Glomerular visceral epithelial cell (primary cell): ENCODE measurements around the gene RAMAC.
"Not testable (repeated sequence)": the region's sequence is repeated elsewhere in the genome, so short reads cannot be mapped to it uniquely, and the experiment has no call there.

Experiments used
- DNase-seq: peaks from one replicate; pipeline ENCODE4 v3.0.0-alpha.2; 2016; ENCODE audit errors: extremely low spot score

The RAMAC gene

DNA sequence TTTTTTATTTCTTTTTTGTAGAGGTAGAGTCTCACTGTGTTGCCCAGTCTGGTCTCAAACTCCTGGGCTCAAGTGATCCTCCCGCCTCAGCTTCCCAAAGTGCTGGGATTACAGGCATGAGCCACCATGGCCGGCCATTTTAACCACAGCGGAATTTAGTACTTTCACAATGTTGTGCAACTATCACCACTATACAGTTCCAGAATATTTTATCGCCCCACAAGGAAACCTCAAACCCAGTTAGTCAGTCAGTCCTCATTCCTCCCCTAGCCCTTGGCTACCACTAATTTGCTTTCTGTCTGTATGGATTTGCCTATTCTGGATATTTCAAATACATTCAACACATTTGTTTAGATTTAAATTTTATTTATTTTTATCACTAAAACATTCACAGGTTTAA lies 17.9 kb upstream of the RAMAC start:
- DNase-seq, result peak; percentile 38

DNA sequence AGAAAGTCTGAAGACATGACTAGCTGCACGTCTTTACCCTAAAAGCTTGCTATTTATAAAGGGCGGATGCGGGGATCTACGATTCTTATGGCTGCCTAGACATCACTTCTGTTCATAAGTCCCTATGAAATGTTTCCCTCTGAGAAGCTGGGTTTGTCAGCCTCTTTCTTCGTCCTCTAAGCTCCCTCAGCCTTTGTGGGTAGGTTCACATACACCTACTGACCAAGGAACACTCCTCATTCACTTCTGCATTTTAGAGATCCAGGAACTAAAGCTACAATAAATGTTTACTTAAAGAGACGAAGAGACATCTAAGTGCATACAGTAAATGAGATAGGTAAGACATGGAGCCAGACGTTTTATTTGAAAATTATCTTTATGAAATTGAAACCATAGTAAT lies 16.7 kb upstream of the RAMAC start:
- DNase-seq, result no peak

DNA sequence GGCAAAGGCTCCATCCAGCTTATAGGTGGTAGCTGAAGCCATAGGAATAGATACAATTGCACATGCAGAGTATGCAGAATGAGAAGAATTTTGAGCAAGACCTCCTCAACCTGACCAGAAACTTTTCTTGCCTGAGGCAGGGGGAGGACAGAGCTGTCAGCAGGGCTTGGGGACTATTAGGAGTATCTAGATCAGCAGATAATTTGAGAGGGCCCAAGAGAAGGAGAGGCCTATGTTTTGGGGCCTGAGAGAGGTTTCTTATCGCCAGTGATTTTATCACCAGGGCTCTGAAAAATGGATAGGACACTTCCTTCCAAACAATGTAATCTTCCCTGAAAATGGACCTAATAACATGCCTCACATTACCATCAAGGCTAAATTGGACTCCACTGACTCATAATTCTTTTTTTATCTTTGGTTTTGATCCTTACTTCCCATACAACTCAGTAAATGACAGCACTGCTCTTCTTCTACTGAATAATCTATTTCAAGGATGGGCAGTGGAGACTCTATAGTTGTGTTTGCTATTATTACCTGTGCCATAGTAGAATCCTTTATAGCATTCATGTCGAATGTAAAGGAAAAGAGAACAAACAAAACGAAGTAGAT lies 15.8 kb upstream of the RAMAC start:
- DNase-seq, result no peak

DNA sequence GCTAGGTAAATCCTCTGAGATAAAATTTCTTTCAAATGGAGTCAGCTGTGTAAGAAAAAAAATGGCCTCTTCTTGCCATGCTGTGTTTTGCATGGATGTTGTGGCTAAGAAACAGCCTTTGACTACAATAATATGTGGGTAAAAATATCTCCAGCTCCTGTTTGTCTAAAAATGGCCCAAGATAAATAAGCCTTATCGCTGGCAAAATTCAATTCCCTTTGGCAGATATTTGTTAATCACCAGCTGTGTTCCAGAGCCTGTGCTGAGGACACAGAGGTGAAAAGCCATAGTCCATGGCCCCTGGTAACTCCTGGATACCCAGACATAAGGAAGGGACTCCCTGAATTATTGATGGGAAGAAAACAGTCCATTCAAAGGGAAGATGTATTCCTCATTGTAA lies 15.3 kb upstream of the RAMAC start:
- DNase-seq, result no peak

DNA sequence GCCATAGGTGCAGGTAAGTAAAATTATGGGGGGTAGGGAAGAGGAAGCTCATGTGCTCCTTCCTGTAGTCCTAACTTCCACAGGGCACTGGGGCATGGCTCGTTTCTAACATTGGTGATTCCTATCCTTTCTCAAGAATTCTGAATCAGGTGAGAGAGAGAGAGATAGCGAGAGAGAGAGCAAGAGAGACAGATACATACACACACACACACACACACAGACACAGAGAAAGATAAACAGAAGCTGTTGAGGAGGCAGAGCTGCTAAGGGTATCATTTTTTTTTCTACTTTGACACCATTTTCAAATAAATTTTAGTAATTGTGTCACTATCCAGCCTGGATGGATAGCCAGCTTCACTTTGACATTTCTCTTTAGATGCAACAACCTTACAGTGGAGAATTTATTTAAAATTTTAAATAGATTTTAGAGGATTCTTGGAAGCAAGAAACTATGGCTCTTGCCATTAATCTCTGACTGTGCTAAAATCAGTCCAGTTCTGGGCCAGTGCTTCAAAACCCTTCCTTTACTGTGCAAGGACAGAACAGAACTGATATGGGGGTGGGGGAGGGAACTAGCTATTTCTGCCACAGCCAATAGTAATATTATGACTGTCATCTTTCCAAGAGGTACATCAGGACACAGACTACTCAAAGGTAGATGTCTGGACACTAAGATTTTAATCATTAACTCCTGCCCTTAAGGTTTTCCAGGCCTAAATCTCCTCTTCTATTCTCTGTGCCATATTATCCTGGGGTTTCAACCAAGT lies 14.6 kb upstream of the RAMAC start:
- no peak for DNase-seq

DNA sequence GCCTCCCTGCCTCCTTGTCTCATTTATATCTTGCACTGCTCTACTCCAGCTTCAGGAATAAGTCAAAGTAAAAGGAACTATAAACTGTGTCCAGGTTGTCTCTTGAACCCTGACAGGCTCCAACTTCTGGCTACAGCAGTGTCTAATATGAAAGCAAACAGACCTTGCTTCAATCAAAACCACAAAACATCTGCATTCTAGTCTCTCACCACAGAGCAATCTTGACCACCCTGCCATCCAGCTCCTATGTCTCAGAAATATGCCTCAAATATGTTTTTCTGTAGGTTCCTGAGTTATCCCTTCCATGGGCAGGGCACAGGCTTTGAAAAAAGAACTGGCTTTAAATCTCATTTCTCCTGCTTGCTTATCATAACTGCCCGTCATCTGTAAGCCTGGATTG lies 13.0 kb upstream of the RAMAC start:
- DNase-seq, result no peak

DNA sequence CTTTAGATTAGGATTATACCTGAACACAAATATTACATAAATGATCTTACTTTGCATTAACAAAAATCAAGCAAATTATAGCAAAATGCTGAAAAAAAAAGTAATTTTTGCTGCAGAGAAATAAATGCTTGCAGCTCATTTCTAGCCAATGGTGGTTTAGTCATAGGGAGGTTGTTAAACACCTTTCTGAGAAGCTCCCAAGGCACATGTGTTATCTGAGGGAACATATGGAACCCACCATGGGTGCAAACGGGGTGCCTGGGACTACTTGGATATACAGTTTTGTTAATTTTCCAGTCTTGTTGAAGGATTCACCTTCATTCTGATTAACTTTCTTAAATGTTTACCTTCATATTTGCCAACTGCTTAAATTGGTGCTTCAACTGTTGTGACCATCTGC lies 8.9 kb upstream of the RAMAC start:
- no peak for DNase-seq

DNA sequence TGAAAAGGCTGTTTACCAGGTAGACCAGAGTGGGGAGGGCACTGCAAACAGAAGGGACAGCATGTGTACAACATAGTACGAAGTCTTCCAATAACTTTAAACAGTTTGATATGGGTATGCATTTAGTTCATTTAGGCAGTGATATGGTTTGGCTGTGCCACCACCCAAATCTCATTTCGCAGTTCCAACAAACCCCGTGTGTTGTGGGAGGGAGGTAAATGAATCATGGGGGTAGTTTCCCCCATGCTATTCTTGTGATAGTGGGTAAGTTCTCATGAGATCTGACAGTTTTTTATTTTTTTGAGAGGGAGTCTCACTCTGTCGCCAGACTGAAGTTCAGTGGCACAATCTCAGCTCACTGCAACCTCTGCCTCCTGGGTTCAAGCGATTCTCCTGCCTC lies 7.6 kb upstream of the RAMAC start:
- no peak for DNase-seq

DNA sequence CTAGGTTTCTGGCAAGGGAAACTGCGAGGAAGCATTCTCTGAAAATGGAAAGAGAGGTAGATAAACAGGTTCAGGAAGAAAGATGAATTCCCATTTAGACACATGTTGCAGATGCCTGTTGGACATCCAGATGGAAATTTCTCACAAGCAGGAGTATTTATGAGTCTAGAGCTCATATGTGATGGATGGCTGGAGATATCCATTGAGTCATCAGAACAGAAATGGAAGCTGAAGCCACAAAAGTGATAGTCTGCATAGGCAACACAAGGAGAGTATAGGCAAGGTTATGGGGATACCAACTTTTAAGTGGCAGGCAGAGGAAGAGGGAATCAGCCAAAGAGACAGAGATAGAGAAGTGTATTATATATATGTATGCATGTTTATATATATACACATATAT lies 6.3 kb upstream of the RAMAC start:
- DNase-seq, result peak; percentile 17

DNA sequence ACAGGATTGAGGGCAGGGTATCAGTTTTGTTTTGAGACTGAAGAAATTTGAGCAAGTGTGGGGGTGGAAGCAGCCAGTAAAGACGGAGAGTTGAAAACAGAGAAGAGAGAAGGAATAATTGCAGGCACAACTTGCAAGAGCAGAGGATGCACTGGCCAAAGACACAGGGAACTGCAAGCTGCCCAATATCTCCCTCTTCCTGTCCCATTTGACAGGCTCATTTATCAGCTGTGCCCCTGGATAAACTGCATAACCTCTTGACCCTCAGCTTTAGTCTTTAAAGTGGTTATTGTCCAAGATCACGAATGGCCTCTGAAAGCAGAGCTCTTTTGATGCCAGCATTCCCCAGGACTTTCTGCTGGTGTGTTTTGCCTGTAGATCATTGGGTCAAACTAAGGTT lies 5.0 kb upstream of the RAMAC start:
- no peak for DNase-seq

DNA sequence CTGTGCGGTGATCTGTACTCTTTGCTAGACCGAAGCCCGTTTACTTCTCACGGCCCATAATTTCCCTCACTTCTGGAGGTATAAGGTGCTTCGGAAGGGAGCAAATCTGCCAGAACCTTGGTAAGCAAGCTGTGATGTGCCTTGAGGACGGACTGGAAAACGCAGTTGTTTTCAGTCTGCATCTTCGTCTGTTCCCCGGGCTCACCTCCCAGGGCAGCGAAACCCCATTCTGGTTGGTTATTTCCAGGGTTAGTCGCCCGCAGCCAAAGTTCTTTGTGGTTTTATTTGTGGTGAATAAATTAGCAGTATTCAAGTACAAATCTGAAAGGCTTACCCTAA lies 401 bp downstream of the RAMAC start:
- DNase-seq, result no peak

DNA sequence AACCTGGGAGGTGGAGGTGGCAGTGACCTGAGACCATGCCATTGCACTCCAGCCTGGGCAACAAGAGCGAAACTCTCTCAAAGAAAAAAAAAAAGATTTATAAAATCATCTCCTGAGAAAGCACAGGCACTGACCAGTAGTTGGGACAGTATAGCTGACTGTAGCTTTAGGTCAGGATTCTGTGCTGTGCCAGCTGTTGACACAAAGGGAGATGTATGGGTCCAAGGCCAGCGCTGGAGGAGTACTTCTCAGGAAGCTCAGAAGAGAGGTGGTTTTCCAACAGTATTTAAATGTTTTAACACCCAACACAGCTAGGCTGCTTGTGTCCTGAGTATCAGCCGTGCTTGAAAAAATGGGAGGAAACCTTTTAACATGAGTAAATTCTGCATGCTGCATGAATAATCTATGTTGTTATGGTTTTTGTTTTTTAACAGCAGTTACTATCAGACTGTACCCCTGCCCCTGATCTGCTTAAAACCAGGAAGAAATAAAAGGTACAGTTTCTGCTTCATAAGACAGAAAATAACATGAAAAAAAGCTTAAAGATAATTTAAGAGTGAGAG lies 6.5 kb downstream of the RAMAC start:
- DNase-seq, result no peak

DNA sequence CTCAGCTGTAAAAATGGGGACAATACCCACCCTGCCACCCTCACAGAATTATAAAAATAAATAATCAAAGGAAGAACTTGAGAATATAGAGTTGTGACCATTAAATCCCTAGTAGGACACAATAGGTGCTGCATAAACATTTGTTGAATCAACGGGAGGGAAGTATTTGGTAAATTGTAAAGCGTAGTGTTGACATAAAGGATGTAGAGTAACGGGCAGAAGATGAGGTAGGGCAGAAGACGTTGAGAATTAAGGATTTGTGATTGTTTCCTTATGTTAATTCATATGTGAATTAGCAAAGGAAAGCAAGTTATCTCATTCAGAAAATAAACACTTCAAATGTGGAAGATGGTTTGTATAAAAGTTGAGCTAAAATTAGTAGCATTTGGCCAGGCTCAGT lies 7.1 kb downstream of the RAMAC start:
- DNase-seq, result no peak

DNA sequence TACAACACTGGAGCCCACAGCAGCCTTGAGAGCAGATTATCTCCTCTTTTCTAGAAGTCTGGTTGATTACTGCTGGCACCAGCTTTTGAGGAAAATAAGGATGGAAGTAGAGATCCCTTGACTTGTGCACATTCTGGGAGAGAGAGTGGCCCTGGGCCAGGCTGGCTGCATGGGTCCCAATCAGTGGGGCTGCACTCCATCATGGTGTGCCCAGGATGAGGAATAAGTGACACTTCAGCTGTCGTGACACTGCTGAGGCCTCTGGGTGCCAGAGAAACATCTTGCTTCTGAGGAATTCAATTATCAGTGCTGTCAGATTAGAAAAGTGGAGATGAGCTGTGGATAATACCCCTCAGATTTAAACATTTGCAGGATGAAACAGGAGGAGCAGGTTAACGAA lies 9.1 kb downstream of the RAMAC start:
- no peak for DNase-seq

DNA sequence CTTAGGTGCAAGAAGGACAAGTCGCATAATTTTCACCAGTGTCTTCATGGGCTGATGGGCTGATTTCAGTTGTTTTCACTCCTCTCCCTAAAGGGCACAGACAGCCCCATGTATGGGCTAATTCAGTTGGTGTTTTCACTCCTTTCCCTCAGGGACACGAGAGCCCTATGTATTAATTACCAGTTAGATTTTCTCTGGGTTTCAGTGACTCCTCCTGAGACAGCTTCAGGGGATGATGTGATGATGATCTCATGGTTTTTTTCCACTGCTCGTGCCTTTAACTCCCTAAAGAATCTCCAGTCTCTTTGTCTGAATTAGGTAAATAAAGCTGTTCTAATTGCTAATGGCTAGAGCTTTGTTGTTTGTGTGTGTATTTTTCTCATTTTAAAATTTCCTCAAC lies 9.9 kb downstream of the RAMAC start:
- no peak for DNase-seq

DNA sequence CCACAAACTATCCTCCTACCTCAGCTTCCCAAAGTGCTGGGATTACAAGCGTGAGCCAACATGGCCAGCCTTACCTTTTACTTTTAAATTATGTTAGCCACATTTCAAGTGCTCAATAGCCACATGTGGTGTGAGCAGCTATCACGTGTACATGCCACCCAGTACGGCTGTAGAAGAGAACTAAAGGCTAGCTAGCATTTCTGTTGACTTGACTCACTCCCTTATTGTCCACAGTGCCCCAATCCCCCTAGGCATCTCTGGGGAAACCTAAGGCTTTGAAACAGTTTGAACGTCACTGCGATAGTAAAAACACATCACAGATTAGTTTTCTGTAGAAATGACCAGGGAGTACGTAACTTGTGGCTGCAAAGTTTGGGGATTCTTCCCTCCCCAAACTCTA lies 13.4 kb downstream of the RAMAC start:
- DNase-seq, result no peak

DNA sequence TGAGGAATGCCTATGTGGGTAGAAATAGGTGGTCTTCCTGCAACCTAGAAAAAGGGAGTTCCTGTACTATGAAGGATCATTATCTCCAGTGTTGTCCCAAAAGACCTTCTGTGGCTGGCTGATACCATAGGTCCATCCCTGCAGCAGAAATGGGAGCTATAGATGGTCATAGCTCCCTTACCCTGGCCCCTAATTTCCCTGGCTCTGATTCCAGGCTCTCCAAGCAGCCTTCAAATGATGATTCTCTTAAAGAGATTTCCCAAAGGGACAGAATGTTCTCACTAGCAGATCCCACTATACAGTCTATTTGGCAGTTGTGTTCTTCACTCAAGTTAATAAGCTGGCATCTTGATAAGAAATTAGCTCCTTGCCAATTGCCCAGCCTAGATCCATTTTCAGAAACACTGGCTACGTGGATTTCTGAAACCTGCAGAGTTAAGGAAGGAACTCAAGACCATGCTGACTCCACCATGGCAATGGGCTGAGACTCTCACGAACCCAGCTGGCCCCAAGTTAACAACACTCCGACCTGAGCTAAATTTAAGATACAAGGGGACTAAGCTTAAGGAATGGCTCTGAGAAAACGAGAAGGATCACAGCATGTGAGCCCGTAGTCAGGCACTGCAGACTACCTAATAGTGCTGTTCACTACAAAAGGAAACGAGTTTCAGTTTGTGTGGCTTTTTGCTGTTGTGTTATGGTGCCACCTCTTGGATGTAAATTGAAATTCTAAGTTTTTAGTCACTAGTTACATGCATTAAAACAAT lies 14.1 kb downstream of the RAMAC start:
- peak; percentile 65 for DNase-seq

DNA sequence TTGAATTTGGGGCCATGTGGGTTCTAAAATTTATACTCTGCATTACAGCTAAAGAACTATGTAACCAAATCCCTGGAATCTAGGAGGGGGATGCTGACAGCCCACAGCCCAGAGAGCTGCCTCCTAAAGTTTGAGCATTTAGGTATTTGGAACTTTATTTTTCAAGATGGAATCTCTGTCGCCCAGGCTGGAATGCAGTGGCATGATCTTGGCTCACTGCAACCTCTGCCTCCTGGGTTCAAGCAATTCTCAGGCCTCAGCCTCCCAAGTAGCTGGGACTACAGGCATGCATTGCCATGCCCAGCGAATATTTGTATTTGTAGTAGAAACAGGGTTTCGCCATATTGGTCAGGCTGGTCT lies 14.6 kb downstream of the RAMAC start:
- DNase-seq, result not testable (repeated sequence)

DNA sequence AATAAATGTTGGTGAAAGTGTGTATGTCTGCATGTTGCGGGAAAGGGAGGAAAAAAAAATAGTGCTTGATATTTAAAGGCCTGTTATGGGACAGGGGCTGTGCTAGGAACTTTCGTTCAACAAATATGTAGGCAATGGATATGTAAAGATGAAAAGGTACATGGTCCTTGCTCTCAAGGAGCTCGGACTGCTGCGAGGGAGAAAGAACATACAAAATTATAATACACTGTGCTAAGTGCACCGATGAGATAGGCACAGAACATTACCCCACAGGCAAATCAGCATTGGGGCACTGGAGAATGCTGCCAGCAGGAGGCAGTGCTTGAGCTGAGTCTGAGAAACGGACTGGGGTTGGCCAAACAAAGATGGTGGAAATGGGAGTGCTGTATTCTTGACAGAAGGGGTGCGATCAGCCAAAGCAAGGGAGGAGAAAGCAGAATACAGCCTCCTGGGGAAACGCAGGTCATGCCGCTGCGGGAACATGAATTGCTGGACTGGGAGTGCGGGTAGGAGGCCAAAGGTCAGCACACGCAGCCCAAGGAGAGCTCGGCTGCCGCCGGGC lies 24.8 kb downstream of the RAMAC start:
- DNase-seq, result peak; percentile 70

DNA sequence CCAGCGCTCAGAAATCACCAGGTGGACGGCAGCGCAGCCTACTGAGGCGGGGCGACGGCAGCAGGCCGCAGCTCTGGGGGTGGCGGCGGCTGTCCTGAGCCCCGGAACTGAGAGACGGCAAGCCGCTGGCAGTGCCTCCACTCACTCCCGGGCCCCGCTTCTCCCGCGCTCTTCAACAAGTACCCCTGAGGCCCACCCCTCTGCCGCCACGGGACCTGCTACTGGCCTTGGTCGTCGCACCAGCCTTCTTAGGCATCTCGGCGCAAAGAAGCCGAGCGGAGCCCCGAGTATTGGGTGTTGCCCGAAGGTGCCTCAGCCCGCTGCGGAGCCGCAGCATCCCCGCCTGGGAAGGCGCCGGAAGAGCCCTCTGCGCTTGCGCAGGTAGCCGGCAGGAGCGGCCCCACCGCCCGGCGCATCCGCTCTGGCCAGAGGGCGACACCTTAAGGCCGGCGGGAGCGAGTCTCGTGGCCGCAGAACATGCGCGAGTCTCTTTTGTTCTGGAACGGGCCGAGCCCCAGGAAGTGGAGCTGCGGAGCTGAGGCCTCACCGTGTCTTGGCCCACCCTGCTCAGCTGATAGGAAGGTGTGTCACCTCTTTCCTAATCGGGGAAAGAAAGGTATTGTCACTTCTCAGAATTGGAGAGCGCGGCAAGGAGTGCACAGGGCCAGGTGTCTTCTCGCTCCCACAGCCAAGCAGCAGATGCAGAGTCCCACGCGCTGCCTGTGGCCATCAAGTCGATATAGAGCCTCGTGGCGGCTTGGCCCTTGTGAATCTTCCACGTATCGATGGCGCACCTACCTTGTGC lies 25.5 kb downstream of the RAMAC start, which contains the start of gene C15orf40:
TSS of gene C15orf40 (minus strand) at position 369 of the 805 bp plus-strand sequence. CDS start at position 337, 32 bp downstream.
- DNase-seq, result peak; percentile 95

DNA sequence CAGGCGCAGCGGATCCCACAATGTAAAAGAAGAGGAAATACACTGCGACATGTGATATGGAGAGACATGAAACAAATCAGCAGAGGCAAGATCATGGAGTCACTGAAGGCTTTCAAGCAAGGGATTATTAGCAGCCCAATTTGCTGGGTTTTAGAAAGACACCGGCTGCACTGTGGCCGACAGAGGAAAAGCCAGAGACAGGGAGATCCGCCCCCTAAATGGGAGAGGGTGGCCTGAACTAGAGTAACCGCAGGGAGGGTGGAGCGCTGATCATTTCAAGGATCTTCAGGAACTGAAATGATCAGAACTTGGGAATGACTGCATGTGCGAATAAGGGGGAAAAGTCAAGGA lies 26.0 kb downstream of the RAMAC start:
- DNase-seq, result no peak

DNA sequence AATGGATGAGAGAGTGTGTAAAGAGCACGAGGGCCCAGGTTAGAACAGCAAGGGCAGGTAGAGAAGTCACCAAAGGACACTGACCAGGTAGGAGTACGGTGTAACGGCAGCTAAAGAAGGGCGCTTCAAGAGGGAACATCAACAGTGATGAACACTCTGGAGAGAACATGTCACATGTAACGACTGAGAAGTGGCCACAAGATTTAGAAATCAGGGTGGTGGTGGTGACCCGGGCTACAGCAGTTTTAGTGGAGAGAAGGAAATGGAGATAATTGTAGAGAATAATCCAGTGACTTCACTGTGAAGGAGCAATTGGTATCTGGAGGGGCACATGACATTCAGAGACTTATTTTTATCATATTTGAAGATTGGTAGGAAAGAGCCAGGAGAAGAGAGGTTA lies 26.6 kb downstream of the RAMAC start:
- DNase-seq, result no peak
